ENCODE measurements around the gene LEKR1.

DNA sequence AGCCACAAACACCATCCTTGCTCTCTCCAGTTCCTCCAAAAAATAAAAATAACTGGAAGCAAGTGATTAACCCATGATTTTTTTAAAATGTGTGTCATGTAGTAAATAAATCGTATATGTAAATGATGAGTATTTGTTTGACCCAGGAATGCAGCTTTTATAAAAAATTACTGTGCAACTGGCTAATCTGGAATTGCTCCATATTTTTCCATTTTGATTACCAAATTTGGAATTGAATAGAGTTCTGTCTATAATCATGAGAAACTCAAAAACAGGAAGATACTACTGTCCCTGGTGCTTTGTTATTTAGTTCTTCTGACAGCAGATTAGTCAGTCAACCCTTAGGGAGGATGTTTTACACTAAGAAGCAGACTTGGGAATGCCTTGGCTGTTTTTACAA is 217.6 kb downstream of the LEKR1 start:
- TF ChIP-seq, protein P1, sequence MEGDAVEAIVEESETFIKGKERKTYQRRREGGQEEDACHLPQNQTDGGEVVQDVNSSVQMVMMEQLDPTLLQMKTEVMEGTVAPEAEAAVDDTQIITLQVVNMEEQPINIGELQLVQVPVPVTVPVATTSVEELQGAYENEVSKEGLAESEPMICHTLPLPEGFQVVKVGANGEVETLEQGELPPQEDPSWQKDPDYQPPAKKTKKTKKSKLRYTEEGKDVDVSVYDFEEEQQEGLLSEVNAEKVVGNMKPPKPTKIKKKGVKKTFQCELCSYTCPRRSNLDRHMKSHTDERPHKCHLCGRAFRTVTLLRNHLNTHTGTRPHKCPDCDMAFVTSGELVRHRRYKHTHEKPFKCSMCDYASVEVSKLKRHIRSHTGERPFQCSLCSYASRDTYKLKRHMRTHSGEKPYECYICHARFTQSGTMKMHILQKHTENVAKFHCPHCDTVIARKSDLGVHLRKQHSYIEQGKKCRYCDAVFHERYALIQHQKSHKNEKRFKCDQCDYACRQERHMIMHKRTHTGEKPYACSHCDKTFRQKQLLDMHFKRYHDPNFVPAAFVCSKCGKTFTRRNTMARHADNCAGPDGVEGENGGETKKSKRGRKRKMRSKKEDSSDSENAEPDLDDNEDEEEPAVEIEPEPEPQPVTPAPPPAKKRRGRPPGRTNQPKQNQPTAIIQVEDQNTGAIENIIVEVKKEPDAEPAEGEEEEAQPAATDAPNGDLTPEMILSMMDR (IDR thresholded peaks at IDR 0.05), result no peak
- no peak for TF ChIP-seq POLR2A (IDR thresholded peaks at IDR 0.05)

Measured in testis (tissue), 2 donors.